K562 (cell line): Measurements from ENCODE around the gene PRR14. TPM values are rescaled to one million over a fixed set of nuclear protein-coding genes. Genes with fewer than 3 reads are reported as not detected.

ENCODE experiments used
- BRF1 ChIP-seq: IDR thresholded peaks from 3 replicates; pipeline ENCODE4 v1.6.1; 2011; ENCODE audit warnings: borderline replicate concordance, mild to moderate bottlenecking; ENCODE audit not compliant: insufficient read length; ENCODE audit errors: extremely low read depth
- DIDO1 ChIP-seq: fragments of 450-650 bp; IDR thresholded peaks from 2 replicates; pipeline ENCODE4 v1.6.1; 2016; ENCODE audit warnings: low read depth, missing biosample characterization, missing genetic modification characterization
- NFYB ChIP-seq: IDR thresholded peaks from 2 replicates; pipeline ENCODE4 v1.6.1; 2011; ENCODE audit warnings: mild to moderate bottlenecking, moderate library complexity; ENCODE audit not compliant: insufficient read length; ENCODE audit errors: extremely low read depth
- NR1H2 ChIP-seq: sonication (generic); formaldehyde crosslinking; IDR thresholded peaks from 2 replicates; pipeline ENCODE4 v1.4.0; 2020; ENCODE audit warnings: mild to moderate bottlenecking, missing genetic modification reagents
- RBBP5 ChIP-seq: fragments of 200-600 bp; sonication (generic); IDR thresholded peaks from 2 replicates; pipeline ENCODE4 v1.6.1; 2012; ENCODE audit warnings: borderline replicate concordance, mild to moderate bottlenecking, low read length, control low read depth, inconsistent platforms; ENCODE audit not compliant: insufficient read depth, poor library complexity, severe bottlenecking
- TAF9B ChIP-seq: fragments of 450-650 bp; IDR thresholded peaks from 2 replicates; pipeline ENCODE4 v1.6.1; 2018; ENCODE audit warnings: mild to moderate bottlenecking; ENCODE audit not compliant: partially characterized antibody
- YY1 ChIP-seq, 3 experiments: IDR thresholded peaks; 2 replicates each; pipeline ENCODE4 v1.6.1; 2011; ENCODE audit warnings: low read length in 2 of 3, mild to moderate bottlenecking in 2 of 3, moderate library complexity in 2 of 3, borderline replicate concordance in 1 of 3, control low read depth in 1 of 3, low read depth in 1 of 3; ENCODE audit not compliant: insufficient read depth in 3 of 3, insufficient replicate concordance in 2 of 3, control insufficient read depth in 1 of 3, insufficient read length in 1 of 3; ENCODE audit errors: extremely low read depth in 1 of 3
- ZBTB12 ChIP-seq: fragments of 250-450 bp; sonication (Bioruptor Pico); IDR thresholded peaks from 2 replicates; pipeline ENCODE4 v1.4.0; 2020
- ZHX1 ChIP-seq: fragments of 150-350 bp; conservative IDR thresholded peaks from 2 replicates; pipeline ENCODE4 v1.6.1; 2014; ENCODE audit warnings: low read length
- ZNF175 ChIP-seq: fragments of 200-800 bp; sonication (Bioruptor generic); IDR thresholded peaks from 2 replicates; pipeline ENCODE4 v1.6.1; 2016; ENCODE audit warnings: low read depth, mild to moderate bottlenecking, missing genetic modification characterization, missing compliant biosample characterization
- ZNF431 ChIP-seq: sonication (generic); formaldehyde crosslinking; IDR thresholded peaks from 2 replicates; pipeline ENCODE4 v1.8.0; 2022; ENCODE audit warnings: mild to moderate bottlenecking, missing genetic modification reagents
- polyA plus RNA-seq, 8 experiments: library from polyadenylated mRNA; depleted of rRNA in 4 of 8; stranded (reverse) in 5 of 8; unstranded in 3 of 8; fragments of >200 nt; fragmentation: Nextera tagmentation in 2 of 8; fragmentation: Illumina TruSeq in 1 of 8; extraction: Ambion mirVana in 2 of 8; extraction: Trizol in 1 of 8; gene quantifications; 2 replicates each; pipeline versions ENCODE4 v1.2.1 to v1.2.3, GENCODE V29; 2011 to 2014; ENCODE audit warnings: inconsistent platforms in 1 of 8, missing spikeins in 1 of 8
- total RNA-seq, 7 experiments: library from RNA; depleted of rRNA in 6 of 7; stranded (reverse); fragments of >200 nt in 6 of 7; fragmentation: Illumina TruSeq in 2 of 7; extraction: Trizol in 2 of 7; gene quantifications; 2 replicates each; pipeline versions ENCODE4 v1.2.1 to v1.2.3, GENCODE V29; 2011 to 2021; ENCODE audit warnings: low replicate concordance in 1 of 7
- TF ChIP-seq, protein P1 (sequence below): sonication (generic); formaldehyde crosslinking; IDR thresholded peaks from 2 replicates; pipeline ENCODE4 v1.9.0; 2022; ENCODE audit warnings: mild to moderate bottlenecking, missing genetic modification reagents
- TF ChIP-seq, protein P2 (sequence below): fragments of 450-650 bp; IDR thresholded peaks from 2 replicates; pipeline ENCODE4 v1.6.1; 2014; ENCODE audit warnings: low read depth, mild to moderate bottlenecking, moderate library complexity, borderline replicate concordance
- TF ChIP-seq, protein P3 (sequence below), 3 experiments: fragments of 200-800 bp in 1 of 3; fragments of 250-450 bp in 1 of 3; fragments of 450-650 bp in 1 of 3; sonication (Bioruptor Pico) in 1 of 3; sonication (Bioruptor generic) in 1 of 3; formaldehyde crosslinking in 1 of 3; IDR thresholded peaks; 2 replicates each; pipeline versions ENCODE4 v1.6.1 to v1.8.0; 2016 to 2022; ENCODE audit warnings: mild to moderate bottlenecking in 2 of 3, missing genetic modification characterization in 2 of 3, missing compliant biosample characterization in 1 of 3, moderate library complexity in 1 of 3

The PRR14 gene
- total and polyA plus RNA-seq, 9 of the 15 experiments (the other 6 are each of a cell fraction or from before 2014, with no cell fraction given): 2.2 to 63.1 (median 11.5) TPM

DNA sequence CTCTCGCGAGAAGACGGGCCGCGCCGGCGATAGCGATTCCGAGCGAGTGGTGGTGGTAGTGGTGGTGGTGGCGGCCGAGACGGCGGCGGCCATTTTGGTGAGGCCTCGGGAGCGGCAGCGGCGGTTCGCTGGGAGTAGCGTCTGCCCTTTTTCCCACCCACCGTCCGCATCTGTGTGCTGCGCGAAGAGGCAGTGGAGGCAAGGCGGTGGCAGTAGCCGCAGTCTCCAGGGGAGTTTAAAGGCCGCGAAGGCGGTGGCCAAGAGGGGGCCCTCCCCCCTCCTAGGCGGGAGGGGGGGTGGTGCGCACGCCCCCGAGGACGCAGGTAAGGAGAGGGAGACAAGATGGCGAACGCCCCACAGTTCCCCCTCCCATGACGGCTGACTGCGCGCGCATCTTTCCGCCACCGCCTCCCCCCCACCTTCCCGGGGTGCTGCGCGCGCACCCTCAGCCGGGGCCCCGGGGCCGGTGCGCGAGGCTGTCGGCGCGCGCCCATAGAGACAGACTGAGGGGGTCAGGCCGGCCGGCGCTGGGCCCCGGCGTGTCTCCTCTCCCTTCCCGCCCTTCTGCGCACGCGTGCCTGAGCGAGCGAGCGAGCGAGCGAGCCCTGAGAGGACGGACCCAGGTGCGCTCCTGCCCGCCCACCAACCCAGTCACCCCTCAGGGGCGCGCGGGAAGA, 47.5 kb downstream of the PRR14 start (continued):
- TF ChIP-seq TAF9B: peak; percentile 91
- no peak for TF ChIP-seq BRF1
- no peak for TF ChIP-seq NR1H2 (CRISPR knock-in tag)
- TF ChIP-seq, protein P1, sequence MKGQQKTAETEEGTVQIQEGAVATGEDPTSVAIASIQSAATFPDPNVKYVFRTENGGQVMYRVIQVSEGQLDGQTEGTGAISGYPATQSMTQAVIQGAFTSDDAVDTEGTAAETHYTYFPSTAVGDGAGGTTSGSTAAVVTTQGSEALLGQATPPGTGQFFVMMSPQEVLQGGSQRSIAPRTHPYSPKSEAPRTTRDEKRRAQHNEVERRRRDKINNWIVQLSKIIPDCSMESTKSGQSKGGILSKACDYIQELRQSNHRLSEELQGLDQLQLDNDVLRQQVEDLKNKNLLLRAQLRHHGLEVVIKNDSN (CRISPR knock-in tag): no peak
- TF ChIP-seq YY1 (IDR thresholded peaks at IDR 0.05; ENCODE audit: borderline replicate concordance in 1 of 3, control insufficient read depth in 1 of 3, extremely low read depth in 1 of 3, insufficient read depth in 3 of 3, insufficient read length in 1 of 3, insufficient replicate concordance in 2 of 3, low read depth in 1 of 3, low read length in 2 of 3): peak; percentile 91 to 96 (median 96)
- TF ChIP-seq, protein P2, sequence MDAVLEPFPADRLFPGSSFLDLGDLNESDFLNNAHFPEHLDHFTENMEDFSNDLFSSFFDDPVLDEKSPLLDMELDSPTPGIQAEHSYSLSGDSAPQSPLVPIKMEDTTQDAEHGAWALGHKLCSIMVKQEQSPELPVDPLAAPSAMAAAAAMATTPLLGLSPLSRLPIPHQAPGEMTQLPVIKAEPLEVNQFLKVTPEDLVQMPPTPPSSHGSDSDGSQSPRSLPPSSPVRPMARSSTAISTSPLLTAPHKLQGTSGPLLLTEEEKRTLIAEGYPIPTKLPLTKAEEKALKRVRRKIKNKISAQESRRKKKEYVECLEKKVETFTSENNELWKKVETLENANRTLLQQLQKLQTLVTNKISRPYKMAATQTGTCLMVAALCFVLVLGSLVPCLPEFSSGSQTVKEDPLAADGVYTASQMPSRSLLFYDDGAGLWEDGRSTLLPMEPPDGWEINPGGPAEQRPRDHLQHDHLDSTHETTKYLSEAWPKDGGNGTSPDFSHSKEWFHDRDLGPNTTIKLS: peak; percentile 96
- peak; percentile 8; the same call in 1 of the 2 replicates for TF ChIP-seq ZBTB12 (CRISPR knock-in tag)
- peak; percentile 64 for TF ChIP-seq RBBP5
- TF ChIP-seq ZNF431 (CRISPR knock-in tag): no peak; the same call in 1 of the 2 replicates
- TF ChIP-seq ZNF175 (CRISPR knock-in tag): peak; percentile 41; the same call in 1 of the 2 replicates
- TF ChIP-seq ZHX1: peak; percentile 92; the same call in 1 of the 2 replicates
- no peak for TF ChIP-seq NFYB
- TF ChIP-seq, protein P3, sequence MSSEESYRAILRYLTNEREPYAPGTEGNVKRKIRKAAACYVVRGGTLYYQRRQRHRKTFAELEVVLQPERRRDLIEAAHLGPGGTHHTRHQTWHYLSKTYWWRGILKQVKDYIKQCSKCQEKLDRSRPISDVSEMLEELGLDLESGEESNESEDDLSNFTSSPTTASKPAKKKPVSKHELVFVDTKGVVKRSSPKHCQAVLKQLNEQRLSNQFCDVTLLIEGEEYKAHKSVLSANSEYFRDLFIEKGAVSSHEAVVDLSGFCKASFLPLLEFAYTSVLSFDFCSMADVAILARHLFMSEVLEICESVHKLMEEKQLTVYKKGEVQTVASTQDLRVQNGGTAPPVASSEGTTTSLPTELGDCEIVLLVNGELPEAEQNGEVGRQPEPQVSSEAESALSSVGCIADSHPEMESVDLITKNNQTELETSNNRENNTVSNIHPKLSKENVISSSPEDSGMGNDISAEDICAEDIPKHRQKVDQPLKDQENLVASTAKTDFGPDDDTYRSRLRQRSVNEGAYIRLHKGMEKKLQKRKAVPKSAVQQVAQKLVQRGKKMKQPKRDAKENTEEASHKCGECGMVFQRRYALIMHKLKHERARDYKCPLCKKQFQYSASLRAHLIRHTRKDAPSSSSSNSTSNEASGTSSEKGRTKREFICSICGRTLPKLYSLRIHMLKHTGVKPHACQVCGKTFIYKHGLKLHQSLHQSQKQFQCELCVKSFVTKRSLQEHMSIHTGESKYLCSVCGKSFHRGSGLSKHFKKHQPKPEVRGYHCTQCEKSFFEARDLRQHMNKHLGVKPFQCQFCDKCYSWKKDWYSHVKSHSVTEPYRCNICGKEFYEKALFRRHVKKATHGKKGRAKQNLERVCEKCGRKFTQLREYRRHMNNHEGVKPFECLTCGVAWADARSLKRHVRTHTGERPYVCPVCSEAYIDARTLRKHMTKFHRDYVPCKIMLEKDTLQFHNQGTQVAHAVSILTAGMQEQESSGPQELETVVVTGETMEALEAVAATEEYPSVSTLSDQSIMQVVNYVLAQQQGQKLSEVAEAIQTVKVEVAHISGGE (CRISPR knock-in tag; IDR thresholded peaks at IDR 0.05): peak in 1 of 3 experiments; percentile 82; a peak in 1 of 6 replicates
- TF ChIP-seq DIDO1 (tag): peak; percentile 49; the same call in 1 of the 2 replicates
